Gastrocnemius medialis (tissue), 4 donors: ENCODE results near the gene SMC1B.

Source experiments
- CTCF ChIP-seq, 5 experiments: fragments of 450-650 bp in 3 of 5; fragments of 200-600 bp in 2 of 5; sonication (generic) in 2 of 5; IDR thresholded peaks in 4 of 5; conservative IDR thresholded peaks in 1 of 5; 1 replicate in 4 of 5; 2 replicates in 1 of 5; pipeline ENCODE4 v1.5.1; 2016 to 2019; ENCODE audit warnings: antibody characterized with exemption in 5 of 5, mild to moderate bottlenecking in 3 of 5, moderate library complexity in 3 of 5
- POLR2A ChIP-seq, 2 donors: fragments of 450-650 bp; IDR thresholded peaks; one replicate each; pipeline ENCODE4 v1.6.1; 2017; ENCODE audit warnings: antibody characterized with exemption in 2 of 2, mild to moderate bottlenecking in 2 of 2, moderate library complexity in 2 of 2

GRCh38 chr22:45296628-45297297 is 116.6 kb downstream of the SMC1B start:
- TF ChIP-seq CTCF (IDR thresholded peaks at IDR 0.05 in 4 of 5, conservative IDR thresholded peaks at IDR 0.05 in 1 of 5) (no peak), POLR2A (IDR thresholded peaks at IDR 0.05) (no peak)
